Naive B cell (primary cell): ENCODE data around the gene SDC3. TPM values are rescaled to one million over a fixed set of nuclear protein-coding genes. Genes with fewer than 3 reads are reported as not detected.
"Not testable (repeated sequence)": the region's sequence is repeated elsewhere in the genome, so short reads cannot be mapped to it uniquely, and the experiment has no call there.

Experiments
- ATAC-seq, 2 donors: fragments of 150-1000 bp; cut with Tn5 transposase; 2 replicates each; pipeline ENCODE4 v1.10.0; 2021; ENCODE audit warnings: low read depth in 2 of 2, mild to moderate bottlenecking in 2 of 2, moderate library complexity in 2 of 2
- DNase-seq: peaks from one replicate; pipeline ENCODE4 v3.0.0; 2022
- H3K27ac Mint-ChIP-seq, 6 donors: one replicate each; pipeline ENCODE4 v1.8.0; 2020 to 2022; ENCODE audit warnings: mild to moderate bottlenecking in 6 of 6, mixed read lengths in 6 of 6, moderate library complexity in 5 of 6, inconsistent platforms in 2 of 6
- H3K27me3 Mint-ChIP-seq, 3 donors: one replicate each; pipeline ENCODE4 v1.8.0; 2021 to 2022; ENCODE audit warnings: mixed read lengths in 3 of 3, mild to moderate bottlenecking in 1 of 3
- H3K36me3 Mint-ChIP-seq, 2 donors: one replicate each; pipeline ENCODE4 v1.8.0; 2020 to 2022; ENCODE audit warnings: mixed read lengths in 2 of 2, inconsistent platforms in 1 of 2, mild to moderate bottlenecking in 1 of 2
- H3K4me1 Mint-ChIP-seq, 3 donors: one replicate each; pipeline ENCODE4 v1.8.0; 2020 to 2022; ENCODE audit warnings: mixed read lengths in 3 of 3, inconsistent platforms in 1 of 3, mild to moderate bottlenecking in 1 of 3, moderate library complexity in 1 of 3
- H3K4me3 Mint-ChIP-seq, 8 donors: one replicate each; pipeline ENCODE4 v1.8.0; 2020 to 2022; ENCODE audit warnings: mild to moderate bottlenecking in 8 of 8, mixed read lengths in 8 of 8, moderate library complexity in 8 of 8, inconsistent platforms in 2 of 8
- H3K9me3 Mint-ChIP-seq, 7 donors: one replicate each; pipeline ENCODE4 v1.8.0; 2020 to 2022; ENCODE audit warnings: mixed read lengths in 7 of 7, mild to moderate bottlenecking in 5 of 7, inconsistent platforms in 2 of 7, moderate library complexity in 1 of 7
- polyA plus RNA-seq, 6 donors: library from polyadenylated mRNA; unstranded; fragments of 300-500 nt; fragmentation: Illumina TruSeq; gene quantifications; one replicate each; pipeline ENCODE4 v1.2.3, GENCODE V29; 2021; ENCODE audit warnings: low read depth in 6 of 6

SDC3 gene
- polyA plus RNA-seq, 6 donors from 2014 or later, result 0.04 TPM; not detected in 5

DNA sequence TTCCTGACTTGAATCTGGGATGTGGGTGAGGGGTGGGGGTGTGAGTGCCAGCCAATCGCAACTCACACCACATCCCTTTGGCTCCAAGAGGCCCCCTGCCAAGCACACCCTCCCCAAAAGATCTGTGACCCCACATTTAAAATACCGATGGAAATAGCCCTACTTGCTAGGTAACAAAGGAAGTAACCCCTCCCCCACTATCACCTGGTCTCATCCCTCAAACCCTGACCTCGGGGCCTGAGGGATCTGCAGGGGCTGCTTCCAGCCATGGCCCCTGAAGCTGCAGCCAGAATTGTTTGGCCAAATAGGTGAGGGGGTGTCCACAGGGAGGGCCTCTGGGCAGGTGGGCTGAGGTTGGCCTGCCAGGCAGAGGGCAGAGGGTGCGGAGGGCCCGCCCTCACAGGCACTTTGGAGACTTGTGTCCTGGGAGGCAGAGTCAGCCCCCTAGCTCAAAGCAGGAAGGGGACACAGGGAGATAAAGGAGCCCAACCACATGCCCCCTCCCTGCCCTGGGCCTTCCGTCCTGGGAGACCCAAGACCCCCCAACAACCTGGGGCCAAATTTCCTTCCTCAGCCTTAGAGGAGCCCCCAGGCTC lies 37.2 kb downstream of the SDC3 start:
- no peak overlapping the region for H3K4me3 Mint-ChIP-seq
- H3K9me3 Mint-ChIP-seq, result peaks cover 6 to 30% (median 23%) of the 10 kb centered on the region in 7 donors
- H3K27ac Mint-ChIP-seq, result no peak overlapping the region
- peaks cover 0 to 3% (median 0%) of the 10 kb centered on the region in 3 donors for H3K4me1 Mint-ChIP-seq
- DNase-seq, result no peak
- peaks cover 27 to 61% (median 54%) of the 10 kb centered on the region in 3 donors for H3K27me3 Mint-ChIP-seq
- H3K36me3 Mint-ChIP-seq, result peaks cover 7 to 33% of the 10 kb centered on the region in 2 donors
- ATAC-seq, result no peak

DNA sequence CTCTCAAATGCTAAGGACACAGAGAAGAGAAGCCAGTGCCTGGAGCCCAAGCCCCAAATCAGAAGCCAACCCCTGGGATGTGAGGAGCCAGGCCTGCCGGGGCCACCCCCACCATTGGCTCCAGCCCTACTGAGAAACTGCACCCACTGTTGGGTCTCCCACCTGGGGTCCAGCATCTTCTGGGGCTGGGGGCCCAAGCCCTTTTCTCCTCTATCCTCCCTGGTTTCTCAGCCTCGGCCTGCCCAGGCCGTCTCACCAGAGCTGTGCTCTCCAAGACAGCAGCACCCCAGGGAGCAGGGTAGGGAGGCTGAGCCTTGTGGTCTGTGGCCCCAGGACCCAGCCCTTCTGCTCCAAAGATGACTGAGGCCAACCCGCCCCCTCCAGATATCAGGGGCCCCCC lies 37.9 kb downstream of the SDC3 start:
- no peak for DNase-seq
- Mint-ChIP-seq H3K36me3 (peaks cover 7 to 30% of the 10 kb centered on the region in 2 donors), H3K27ac (no peak overlapping the region), H3K4me3 (no peak overlapping the region), H3K4me1 (peaks cover 0 to 3% (median 0%) of the 10 kb centered on the region in 3 donors), H3K27me3 (peaks cover 23 to 61% (median 54%) of the 10 kb centered on the region in 3 donors), H3K9me3 (peaks cover 6 to 30% (median 23%) of the 10 kb centered on the region in 7 donors)
- ATAC-seq, result no peak

DNA sequence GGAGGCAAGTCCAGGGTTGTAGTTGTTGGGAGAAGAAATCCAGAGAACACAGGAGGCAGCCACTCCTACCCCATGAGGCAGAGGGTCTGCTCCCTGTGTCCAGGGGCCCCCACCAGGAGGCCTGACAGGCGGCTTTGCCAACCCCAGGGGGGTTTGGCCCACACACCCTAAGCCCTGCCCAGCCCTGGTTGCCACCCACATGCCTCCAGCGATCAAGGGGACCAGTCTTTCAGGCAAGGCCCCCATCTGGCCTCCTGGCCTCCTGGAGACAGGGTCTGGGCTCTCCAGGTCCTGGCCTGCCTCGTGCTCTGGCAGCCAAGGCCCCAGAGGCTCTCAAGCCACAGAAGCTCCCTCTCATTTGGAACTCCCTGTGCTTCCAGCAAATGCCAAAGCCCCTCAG lies 38.5 kb downstream of the SDC3 start:
- ATAC-seq (no peak), DNase-seq (no peak)
- H3K36me3 Mint-ChIP-seq, result peaks cover 7 to 25% of the 10 kb centered on the region in 2 donors
- H3K4me3 Mint-ChIP-seq, result no peak overlapping the region
- H3K4me1 Mint-ChIP-seq, result no peaks in the 10 kb centered on the region
- peaks cover 6 to 30% (median 23%) of the 10 kb centered on the region in 7 donors for H3K9me3 Mint-ChIP-seq
- H3K27ac Mint-ChIP-seq, result no peak overlapping the region
- H3K27me3 Mint-ChIP-seq, result peaks cover 19 to 61% (median 49%) of the 10 kb centered on the region in 3 donors

DNA sequence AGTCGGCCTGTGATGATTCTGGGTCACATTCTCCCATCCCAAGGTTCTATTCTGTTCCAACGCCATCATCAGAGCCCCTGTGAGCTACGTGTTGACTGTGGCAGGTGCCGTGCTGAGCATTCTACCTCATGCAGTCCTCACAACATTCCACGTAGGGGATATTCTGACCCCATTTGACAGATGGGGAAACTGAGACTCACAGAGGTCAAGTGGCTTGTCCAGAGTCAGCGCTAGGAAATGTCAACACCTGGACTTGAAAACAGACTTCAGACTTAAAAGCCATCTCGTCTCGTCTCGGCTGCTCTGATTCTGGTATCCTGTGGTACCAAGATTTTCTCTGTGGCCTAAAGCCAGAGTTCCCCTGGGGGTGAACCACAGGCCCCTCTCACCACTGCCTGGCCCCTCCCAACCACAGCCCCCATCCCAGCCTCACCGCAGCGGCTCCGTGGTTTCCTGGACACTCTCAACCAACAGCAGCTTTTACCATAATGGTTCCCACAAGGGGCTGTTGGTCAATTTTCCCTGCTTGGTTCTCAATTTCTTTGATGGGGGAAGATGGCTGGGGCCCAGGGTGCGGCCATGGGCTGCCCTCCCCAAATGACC lies 39.6 kb downstream of the SDC3 start:
- Mint-ChIP-seq H3K27ac (no peak overlapping the region), H3K4me1 (no peaks in the 10 kb centered on the region), H3K36me3 (peaks cover 7 to 22% of the 10 kb centered on the region in 2 donors), H3K4me3 (peak overlapping the region in 1 of 8 donors; percentile 47), H3K27me3 (peaks cover 27 to 61% (median 46%) of the 10 kb centered on the region in 3 donors), H3K9me3 (peaks cover 6 to 23% (median 20%) of the 10 kb centered on the region in 7 donors)
- ATAC-seq (peak in 1 of 2 donors; percentile 30), DNase-seq (no peak)

GRCh38 chr1:30868057-30868456 lies 40.5 kb downstream of the SDC3 start:
- peaks cover 23 to 56% (median 37%) of the 10 kb centered on the region in 3 donors for H3K27me3 Mint-ChIP-seq
- not testable (repeated sequence) for ATAC-seq, DNase-seq, H3K4me1 Mint-ChIP-seq
- peak overlapping the region in 1 of 8 donors; percentile 59 for H3K4me3 Mint-ChIP-seq
- H3K36me3 Mint-ChIP-seq, result peaks cover 7 to 13% of the 10 kb centered on the region in 2 donors
- peaks cover 6 to 14% (median 13%) of the 10 kb centered on the region in 7 donors for H3K9me3 Mint-ChIP-seq
- H3K27ac Mint-ChIP-seq, result peak overlapping the region in 1 of 6 donors; percentile 76

GRCh38 chr1:30867537-30867936 lies 41.0 kb downstream of the SDC3 start:
- DNase-seq, result no peak
- Mint-ChIP-seq H3K9me3 (peaks cover 6 to 9% (median 8%) of the 10 kb centered on the region in 7 donors), H3K4me3 (no peak overlapping the region), H3K27ac (no peak overlapping the region), H3K27me3 (peaks cover 23 to 54% (median 37%) of the 10 kb centered on the region in 3 donors), H3K4me1 (no peaks in the 10 kb centered on the region), H3K36me3 (peaks cover 6 to 8% of the 10 kb centered on the region in 2 donors)
- no peak for ATAC-seq

- H3K27me3 Mint-ChIP-seq, result peaks cover 17 to 47% (median 37%) of the 10 kb centered on the region in 3 donors
- H3K9me3 Mint-ChIP-seq, result peaks cover 0 to 3% (median 0%) of the 10 kb centered on the region in 7 donors
- DNase-seq (no peak), ATAC-seq (no peak)
- H3K4me3 Mint-ChIP-seq, result no peak overlapping the region
- H3K36me3 Mint-ChIP-seq, result no peaks in the 10 kb centered on the region
- no peak overlapping the region for H3K27ac Mint-ChIP-seq
- no peaks in the 10 kb centered on the region for H3K4me1 Mint-ChIP-seq
These were observed 42.0 kb downstream of the SDC3 start for GRCh38 chr1:30866594-30866993.

DNA sequence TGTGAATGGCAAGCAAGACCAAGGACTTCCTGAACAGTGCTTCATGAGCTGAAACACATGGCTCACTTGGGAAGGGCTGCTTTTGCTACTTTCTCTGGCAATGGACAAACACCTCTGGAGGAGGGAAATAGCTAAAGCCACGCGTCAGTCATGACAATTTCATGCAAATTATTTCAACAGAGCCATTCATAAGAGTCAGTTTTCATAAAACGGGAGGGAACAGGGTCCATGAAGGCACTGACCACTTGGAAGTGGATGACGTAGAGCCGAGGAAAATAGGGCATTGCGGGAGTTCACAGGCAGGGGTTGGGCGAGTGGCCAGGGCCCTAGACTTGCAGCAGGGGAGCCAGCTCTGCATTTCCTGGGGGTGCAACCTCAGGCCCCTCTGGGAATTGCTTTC lies 43.9 kb downstream of the SDC3 start:
- H3K4me3 Mint-ChIP-seq, result peak overlapping the region in 1 of 8 donors; percentile 13
- no peaks in the 10 kb centered on the region for H3K9me3 Mint-ChIP-seq
- no peak overlapping the region for H3K27ac Mint-ChIP-seq

DNA sequence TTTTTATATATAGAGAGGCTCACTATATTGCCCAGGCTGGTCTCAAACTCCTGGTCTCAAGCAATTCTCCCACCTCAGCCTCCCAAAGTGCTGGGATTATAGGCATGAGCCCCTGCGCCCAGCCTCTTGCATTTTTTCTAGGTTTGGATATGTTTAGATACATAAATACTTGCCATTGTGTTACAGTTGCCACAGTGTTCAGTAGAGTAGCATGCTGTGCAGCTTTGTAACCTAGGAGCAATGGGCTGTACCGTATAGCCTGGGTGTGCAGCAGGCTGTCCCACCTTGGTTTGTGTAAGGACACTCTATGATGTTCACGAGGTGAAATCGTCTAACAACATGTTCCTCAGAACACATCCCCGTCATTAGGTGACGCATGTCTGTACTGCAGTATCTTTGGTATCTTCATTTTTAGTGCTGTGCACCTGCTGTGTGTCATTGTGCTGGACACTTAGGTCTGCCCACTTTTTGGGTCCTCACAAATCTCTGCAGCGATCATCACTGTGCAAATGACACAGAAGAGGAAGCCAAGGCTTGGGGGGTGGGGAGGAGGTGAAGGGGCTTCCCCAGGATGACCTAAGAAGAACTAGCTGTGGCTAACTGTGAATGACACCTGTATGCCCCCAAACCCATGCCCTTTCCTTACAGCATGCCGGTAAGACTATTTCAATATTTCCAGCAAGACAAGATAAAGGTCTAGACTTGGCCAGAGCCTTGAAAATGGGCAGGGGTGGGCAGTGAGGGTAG lies 44.5 kb downstream of the SDC3 start:
- H3K4me3 Mint-ChIP-seq, result no peak overlapping the region
- no peaks in the 10 kb centered on the region for H3K9me3 Mint-ChIP-seq

More for the DNA sequence above, 43.9 kb downstream of the SDC3 start:
- peaks cover 24 to 56% (median 39%) of the 10 kb centered on the region in 3 donors for H3K27me3 Mint-ChIP-seq
- ATAC-seq, result no peak
- no peak for DNase-seq
- H3K36me3 Mint-ChIP-seq, result no peaks in the 10 kb centered on the region
- no peaks in the 10 kb centered on the region for H3K4me1 Mint-ChIP-seq

DNA sequence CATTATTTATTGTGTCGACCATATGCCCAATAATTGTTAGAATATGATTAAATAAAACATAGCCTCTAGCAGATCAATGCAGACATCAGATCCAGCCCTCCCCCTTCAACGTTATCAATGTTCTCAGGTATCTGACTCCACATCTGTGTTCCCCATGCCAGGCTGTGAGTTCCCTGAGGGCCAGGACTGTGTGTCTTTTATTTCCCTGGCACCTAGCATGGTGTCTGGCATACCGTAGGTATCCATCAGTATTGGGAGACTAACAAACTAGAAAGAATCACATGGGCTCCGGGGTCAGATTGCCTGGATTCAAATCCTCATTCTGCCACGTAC lies 48.3 kb downstream of the SDC3 start:
- H3K4me3 Mint-ChIP-seq, result no peak overlapping the region
- DNase-seq (no peak), ATAC-seq (no peak)
- no peak overlapping the region for H3K27ac Mint-ChIP-seq
- H3K36me3 Mint-ChIP-seq, result no peaks in the 10 kb centered on the region
- no peaks in the 10 kb centered on the region for H3K9me3 Mint-ChIP-seq
- H3K27me3 Mint-ChIP-seq, result peaks cover 26 to 68% (median 46%) of the 10 kb centered on the region in 3 donors
- H3K4me1 Mint-ChIP-seq, result peaks cover 0 to 3% (median 0%) of the 10 kb centered on the region in 3 donors

More for the DNA sequence above, 44.5 kb downstream of the SDC3 start:
- H3K27ac Mint-ChIP-seq, result no peak overlapping the region
- ATAC-seq (peak in 1 of 2 donors; percentile 47), DNase-seq (no peak)
- peaks cover 24 to 54% (median 39%) of the 10 kb centered on the region in 3 donors for H3K27me3 Mint-ChIP-seq
- peaks cover 0 to 3% (median 0%) of the 10 kb centered on the region in 3 donors for H3K4me1 Mint-ChIP-seq
- H3K36me3 Mint-ChIP-seq, result no peaks in the 10 kb centered on the region

GRCh38 chr1:30857964-30858363 lies 50.6 kb downstream of the SDC3 start:
- no peak for ATAC-seq
- Mint-ChIP-seq H3K4me3 (no peak overlapping the region), H3K36me3 (no peaks in the 10 kb centered on the region), H3K27me3 (peaks cover 26 to 61% (median 41%) of the 10 kb centered on the region in 3 donors), H3K27ac (peak overlapping the region in 1 of 6 donors; percentile 33), H3K4me1 (peaks cover 5 to 14% (median 8%) of the 10 kb centered on the region in 3 donors), H3K9me3 (peaks cover 0 to 3% (median 0%) of the 10 kb centered on the region in 7 donors)
- no peak for DNase-seq

GRCh38 chr1:30857062-30857461 lies 51.5 kb downstream of the SDC3 start:
- no peak for ATAC-seq
- Mint-ChIP-seq H3K27ac (peak overlapping the region in 1 of 6 donors; percentile 46), H3K9me3 (peaks cover 0 to 3% (median 0%) of the 10 kb centered on the region in 7 donors), H3K4me1 (peaks cover 5 to 14% (median 8%) of the 10 kb centered on the region in 3 donors), H3K4me3 (no peak overlapping the region), H3K36me3 (no peaks in the 10 kb centered on the region), H3K27me3 (peaks cover 26 to 69% (median 41%) of the 10 kb centered on the region in 3 donors)
- no peak for DNase-seq

DNA sequence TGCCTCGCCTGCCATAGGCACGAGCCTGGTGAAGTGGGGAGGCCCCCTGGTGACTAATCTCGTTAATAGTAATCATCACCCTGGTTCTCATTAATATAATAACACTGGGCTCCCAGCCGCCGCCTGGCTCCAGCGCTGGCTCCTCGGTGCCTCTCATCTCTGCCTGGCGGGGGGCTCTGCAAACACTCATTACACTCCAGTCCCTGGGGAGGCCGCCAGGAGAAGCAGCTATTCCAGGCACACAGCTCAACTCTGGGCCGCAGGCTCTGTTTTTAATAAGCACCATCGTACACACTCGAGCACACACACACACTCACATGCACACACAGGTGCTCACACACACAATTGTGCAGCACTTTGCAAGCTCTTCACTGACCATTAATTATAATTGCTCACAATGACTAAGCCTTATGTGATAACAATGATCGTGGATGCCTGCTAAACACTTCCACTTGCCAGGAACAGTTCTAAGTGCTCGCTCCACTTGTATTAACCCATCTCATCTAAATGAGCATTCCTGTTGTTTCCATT lies 52.2 kb downstream of the SDC3 start:
- Mint-ChIP-seq H3K4me3 (peak overlapping the region in 1 of 8 donors; percentile 29), H3K4me1 (peaks cover 5 to 14% (median 8%) of the 10 kb centered on the region in 3 donors), H3K36me3 (no peaks in the 10 kb centered on the region), H3K27ac (no peak overlapping the region), H3K9me3 (peaks cover 0 to 3% (median 0%) of the 10 kb centered on the region in 7 donors), H3K27me3 (peaks cover 26 to 75% (median 41%) of the 10 kb centered on the region in 3 donors)
- DNase-seq (no peak), ATAC-seq (no peak)
